GM18907 (cell line): ENCODE measurements around the gene SSPN.
A peak's percentile ranks its signal among the peaks of the same experiment; 100 is the strongest.

Experiments
- ATAC-seq: cut with Tn5 transposase; IDR thresholded peaks from one replicate; pipeline ENCODE4 v1.9.1; 2021; ENCODE audit warnings: mild to moderate bottlenecking, moderate library complexity; ENCODE audit not compliant: unreplicated experiment

The SSPN gene

GRCh38 chr12:26280869-26281268 is 85.5 kb downstream of the SSPN start:
- no peak for ATAC-seq

GRCh38 chr12:26281320-26281719 is 85.9 kb downstream of the SSPN start:
- no peak for ATAC-seq

- ATAC-seq: no peak
These were observed 87.1 kb downstream of the SSPN start for GRCh38 chr12:26282339-26282940.

GRCh38 chr12:26283046-26283445 is 87.7 kb downstream of the SSPN start:
- ATAC-seq: no peak

- no peak for ATAC-seq
These were observed 88.2 kb downstream of the SSPN start for GRCh38 chr12:26283617-26284016.

- no peak for ATAC-seq
These were observed 90.0 kb downstream of the SSPN start for GRCh38 chr12:26285401-26285800.

- no peak for ATAC-seq
These were observed 90.8 kb downstream of the SSPN start for GRCh38 chr12:26286186-26286585.

GRCh38 chr12:26287671-26288381 is 92.5 kb downstream of the SSPN start:
- no peak for ATAC-seq

GRCh38 chr12:26290565-26290964 is 95.2 kb downstream of the SSPN start:
- no peak for ATAC-seq

GRCh38 chr12:26292596-26292995 is 97.2 kb downstream of the SSPN start:
- ATAC-seq: no peak

- no peak for ATAC-seq
These were observed 98.2 kb downstream of the SSPN start for GRCh38 chr12:26293612-26294011.

GRCh38 chr12:26295001-26295400 is 99.6 kb downstream of the SSPN start:
- ATAC-seq: no peak

GRCh38 chr12:26297396-26298070 is 102.2 kb downstream of the SSPN start:
- no peak for ATAC-seq

GRCh38 chr12:26298785-26299621 is 103.6 kb downstream of the SSPN start:
- ATAC-seq: peak; percentile 98

GRCh38 chr12:26299751-26300150 is 104.4 kb downstream of the SSPN start:
- no peak for ATAC-seq
